ENCODE measurements around the gene NFATC3. TPM values are rescaled to one million over a fixed set of nuclear protein-coding genes. Genes with fewer than 3 reads are reported as not detected.

Gene NFATC3
- total RNA-seq, 4 donors from 2014 or later = 22.6 to 74.0 (median 48.4) TPM

DNA sequence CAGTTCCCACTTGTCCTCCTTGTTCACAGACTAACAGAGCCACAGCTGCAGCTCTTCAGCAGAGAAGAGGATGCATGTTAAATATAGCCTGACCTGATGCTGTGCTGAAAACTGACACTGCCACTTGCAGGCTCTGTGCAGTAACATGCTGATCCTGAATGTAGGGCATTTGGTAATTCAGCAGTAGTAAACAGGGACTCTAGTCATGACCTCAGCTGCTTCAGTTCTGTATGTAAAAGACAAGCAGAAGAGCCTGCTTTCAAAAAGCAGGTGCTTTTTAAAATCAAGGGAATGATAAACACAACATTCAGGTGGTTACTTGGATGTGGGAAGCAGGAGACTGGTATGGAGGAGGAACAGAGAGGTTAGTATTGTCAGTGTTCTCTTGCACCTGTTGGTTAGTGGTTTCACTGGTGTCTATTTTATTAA lies 116.9 kb downstream of the NFATC3 start:
- intact Hi-C loops (cut with DNase I; ENCODE audit: low total_unique reads) = no loop called here
- TF ChIP-seq, protein P1, sequence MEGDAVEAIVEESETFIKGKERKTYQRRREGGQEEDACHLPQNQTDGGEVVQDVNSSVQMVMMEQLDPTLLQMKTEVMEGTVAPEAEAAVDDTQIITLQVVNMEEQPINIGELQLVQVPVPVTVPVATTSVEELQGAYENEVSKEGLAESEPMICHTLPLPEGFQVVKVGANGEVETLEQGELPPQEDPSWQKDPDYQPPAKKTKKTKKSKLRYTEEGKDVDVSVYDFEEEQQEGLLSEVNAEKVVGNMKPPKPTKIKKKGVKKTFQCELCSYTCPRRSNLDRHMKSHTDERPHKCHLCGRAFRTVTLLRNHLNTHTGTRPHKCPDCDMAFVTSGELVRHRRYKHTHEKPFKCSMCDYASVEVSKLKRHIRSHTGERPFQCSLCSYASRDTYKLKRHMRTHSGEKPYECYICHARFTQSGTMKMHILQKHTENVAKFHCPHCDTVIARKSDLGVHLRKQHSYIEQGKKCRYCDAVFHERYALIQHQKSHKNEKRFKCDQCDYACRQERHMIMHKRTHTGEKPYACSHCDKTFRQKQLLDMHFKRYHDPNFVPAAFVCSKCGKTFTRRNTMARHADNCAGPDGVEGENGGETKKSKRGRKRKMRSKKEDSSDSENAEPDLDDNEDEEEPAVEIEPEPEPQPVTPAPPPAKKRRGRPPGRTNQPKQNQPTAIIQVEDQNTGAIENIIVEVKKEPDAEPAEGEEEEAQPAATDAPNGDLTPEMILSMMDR (IDR thresholded peaks at IDR 0.05) = no peak
- TF ChIP-seq POLR2A (IDR thresholded peaks at IDR 0.05) = no peak
- Histone ChIP-seq H3K9me3 (no peaks in the 10 kb centered on the region), H3K4me1 (no peaks in the 10 kb centered on the region), H3K4me3 (no peak overlapping the region), H3K27ac (no peak overlapping the region), H3K27me3 (no peaks in the 10 kb centered on the region), H3K36me3 (no peaks in the 10 kb centered on the region)
- no peak for DNase-seq

DNA sequence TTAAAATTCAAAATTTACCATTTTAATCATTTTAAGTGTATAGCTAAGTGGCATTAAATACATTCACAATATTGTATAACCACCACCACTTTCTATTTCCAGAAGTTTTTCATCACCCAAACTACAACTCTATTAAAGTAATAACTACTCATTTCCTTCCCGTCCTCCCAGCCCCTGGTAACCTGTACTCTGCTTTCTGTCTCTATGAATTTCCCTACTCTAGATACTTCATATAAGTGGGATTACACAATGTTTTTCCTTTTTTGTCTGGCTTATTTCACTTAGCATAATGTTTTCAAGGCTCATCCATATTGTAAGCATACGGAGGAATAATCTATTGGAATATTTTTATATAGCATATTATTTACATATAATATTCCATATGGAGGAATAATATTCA lies 121.1 kb downstream of the NFATC3 start:
- H3K36me3 ChIP-seq = no peaks in the 10 kb centered on the region
- H3K4me1 ChIP-seq = no peaks in the 10 kb centered on the region
- intact Hi-C loops (cut with DNase I; ENCODE audit: low total_unique reads) = no loop called here
- TF ChIP-seq, protein P1 (IDR thresholded peaks at IDR 0.05) = no peak
- no peak for TF ChIP-seq POLR2A (IDR thresholded peaks at IDR 0.05)
- H3K9me3 ChIP-seq = no peaks in the 10 kb centered on the region
- H3K27ac ChIP-seq = no peak overlapping the region
- H3K27me3 ChIP-seq = no peaks in the 10 kb centered on the region
- no peak for DNase-seq
- H3K4me3 ChIP-seq = no peak overlapping the region

DNA sequence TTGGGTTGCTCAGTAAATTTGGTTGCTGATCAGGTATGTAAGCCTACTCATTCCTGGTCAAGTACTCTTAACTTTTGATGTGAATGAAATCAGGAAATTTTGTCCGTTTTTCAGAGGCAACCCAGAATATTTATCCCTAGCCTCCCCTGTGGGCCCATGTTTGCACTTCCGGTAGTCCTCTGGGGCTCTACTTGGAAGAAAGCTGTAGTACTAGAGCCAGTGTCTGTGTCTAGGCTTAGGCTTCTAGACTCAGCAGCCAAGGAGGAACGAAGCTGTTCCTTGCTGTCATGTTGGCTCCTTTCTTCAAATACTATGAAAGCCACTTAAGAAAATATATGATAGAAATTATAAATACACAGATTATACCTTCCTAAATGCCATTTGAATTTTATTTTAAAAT lies 129.6 kb downstream of the NFATC3 start:
- no peaks in the 10 kb centered on the region for H3K9me3 ChIP-seq
- no peak overlapping the region for H3K4me3 ChIP-seq
- H3K36me3 ChIP-seq = no peaks in the 10 kb centered on the region
- H3K27me3 ChIP-seq = no peaks in the 10 kb centered on the region
- no peak for TF ChIP-seq POLR2A (IDR thresholded peaks at IDR 0.05)
- TF ChIP-seq, protein P1 (IDR thresholded peaks at IDR 0.05) = no peak
- no peaks in the 10 kb centered on the region for H3K4me1 ChIP-seq
- intact Hi-C loops (cut with DNase I; ENCODE audit: low total_unique reads) = no loop called here
- no peak for DNase-seq
- no peak overlapping the region for H3K27ac ChIP-seq

DNA sequence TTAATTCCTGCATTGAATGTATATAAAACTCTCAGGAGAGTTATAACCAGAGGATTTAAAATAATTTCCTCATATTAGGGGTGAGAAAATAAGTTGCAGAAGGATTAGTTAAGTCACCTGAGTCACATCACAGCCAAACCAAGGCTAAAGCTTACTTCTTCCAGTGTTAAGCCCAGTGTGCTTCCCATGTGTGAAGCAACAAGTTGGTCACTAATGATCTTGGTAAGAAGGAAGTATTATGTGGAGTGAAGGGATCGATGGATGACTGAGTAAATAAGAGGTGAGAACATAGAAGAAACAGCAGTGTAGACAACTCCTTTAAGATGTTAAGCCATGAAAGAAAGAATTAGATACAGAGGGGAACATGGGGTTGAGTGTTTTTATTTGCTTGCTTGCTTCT lies 130.1 kb downstream of the NFATC3 start:
- no peaks in the 10 kb centered on the region for H3K36me3 ChIP-seq
- intact Hi-C loops (cut with DNase I; ENCODE audit: low total_unique reads) = no loop called here
- TF ChIP-seq, protein P1 (IDR thresholded peaks at IDR 0.05) = no peak
- TF ChIP-seq POLR2A (IDR thresholded peaks at IDR 0.05) = no peak

DNA sequence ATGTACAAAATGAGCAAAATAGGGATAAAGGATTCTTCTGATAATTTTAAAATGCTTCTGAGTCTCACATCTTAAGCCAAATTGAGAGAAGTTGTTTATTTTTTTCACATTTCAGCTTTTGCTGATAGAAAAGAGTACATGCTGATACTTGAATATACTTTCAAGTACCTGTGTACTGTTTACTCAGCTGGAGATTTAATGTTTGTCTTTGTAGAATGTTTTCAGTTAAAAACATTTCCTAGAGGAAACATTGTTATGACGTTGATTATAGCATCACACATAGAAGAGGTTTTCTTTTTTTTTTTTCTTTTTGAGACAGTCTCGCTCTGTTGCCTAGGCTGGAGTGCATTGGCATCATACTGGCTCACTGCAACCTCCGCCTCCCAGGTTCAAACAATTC lies 131.1 kb downstream of the NFATC3 start:
- H3K27ac ChIP-seq = no peak overlapping the region
- no peak overlapping the region for H3K4me3 ChIP-seq
- H3K27me3 ChIP-seq = no peaks in the 10 kb centered on the region
- H3K9me3 ChIP-seq = no peaks in the 10 kb centered on the region
- no peaks in the 10 kb centered on the region for H3K4me1 ChIP-seq
- no peaks in the 10 kb centered on the region for H3K36me3 ChIP-seq
- no peak for TF ChIP-seq POLR2A (IDR thresholded peaks at IDR 0.05)
- TF ChIP-seq, protein P1 (IDR thresholded peaks at IDR 0.05) = no peak
- no peak for DNase-seq
- intact Hi-C loops (cut with DNase I; ENCODE audit: low total_unique reads) = no loop called here

More for the DNA sequence above, 130.1 kb downstream of the NFATC3 start:
- Histone ChIP-seq H3K27ac (no peak overlapping the region), H3K9me3 (no peaks in the 10 kb centered on the region), H3K4me1 (no peaks in the 10 kb centered on the region), H3K4me3 (no peak overlapping the region), H3K27me3 (no peaks in the 10 kb centered on the region)
- DNase-seq = no peak

Measured in uterus (tissue), 4 donors.